ENCODE data around the gene NCCRP1. TPM values are rescaled to one million over a fixed set of nuclear protein-coding genes. Genes with fewer than 3 reads are reported as not detected.

The NCCRP1 gene
- polyA plus RNA-seq, 1 donor from 2014 or later = not detected

DNA sequence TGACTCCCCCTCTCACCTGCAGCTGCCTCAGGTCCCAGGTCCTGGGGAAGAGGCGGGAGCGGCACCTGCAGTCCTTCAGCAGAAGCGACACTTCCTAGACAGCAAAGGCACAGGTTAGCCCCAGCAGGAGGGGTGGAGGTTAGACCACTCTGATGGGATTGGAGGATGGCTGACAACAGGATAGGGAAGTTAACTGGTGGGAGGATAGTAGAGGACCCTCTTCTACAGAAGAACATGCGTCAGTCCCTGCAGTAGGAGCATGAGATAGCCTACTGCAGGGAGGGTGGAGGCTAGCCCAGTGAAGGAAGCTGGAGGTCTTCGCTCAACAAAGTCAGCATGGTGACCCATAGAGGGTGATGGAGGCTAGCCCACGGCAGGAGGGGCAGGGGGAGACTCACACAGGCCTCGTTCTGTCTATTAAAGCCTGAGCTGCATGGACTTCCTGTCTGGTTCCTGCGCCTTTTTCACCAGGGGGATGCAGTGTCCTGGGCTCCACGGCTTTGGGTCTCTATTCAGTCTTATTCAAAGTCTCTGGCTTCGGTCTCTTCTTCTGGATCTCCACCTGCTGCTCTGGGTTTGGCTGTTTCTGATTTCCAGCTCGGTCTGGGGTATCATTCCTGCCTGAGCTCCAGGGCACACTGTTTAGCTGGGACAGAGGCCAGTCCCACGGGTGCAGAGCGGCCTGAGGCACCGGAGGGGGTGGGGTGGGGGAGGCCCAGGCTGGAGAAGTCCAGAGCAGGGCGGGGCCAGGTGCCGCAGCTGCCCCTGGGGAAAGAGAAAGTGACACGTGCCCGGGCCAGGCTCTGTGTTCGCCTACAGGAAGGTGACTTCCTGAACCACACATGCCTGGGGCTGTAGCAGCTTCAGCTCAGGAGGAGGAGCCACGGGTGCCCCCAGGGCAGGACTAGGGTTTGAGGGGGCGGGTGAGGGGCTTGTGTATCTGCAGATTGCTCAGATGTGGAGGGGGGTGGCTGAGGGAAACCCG lies 40.7 kb downstream of the NCCRP1 start:
- no peaks in the 10 kb centered on the region for H3K27me3 ChIP-seq (ENCODE audit: insufficient read depth, low read depth, low read length)
- H3K9me2 ChIP-seq (ENCODE audit: insufficient read depth, low read length) = no peaks in the 10 kb centered on the region
- no peak overlapping the region for H2AFZ ChIP-seq (ENCODE audit: low read depth, low read length)
- no peaks in the 10 kb centered on the region for H3K79me2 ChIP-seq (replicated peaks; ENCODE audit: insufficient read depth, low read length)
- H3K36me3 ChIP-seq (ENCODE audit: insufficient read depth, low read length) = no peaks in the 10 kb centered on the region
- H3F3A ChIP-seq (ENCODE audit: insufficient read depth, low read length, poor library complexity, severe bottlenecking) = no peaks in the 10 kb centered on the region
- no peak overlapping the region for H3K4me3 ChIP-seq (ENCODE audit: low read length)
- no peaks in the 10 kb centered on the region for H3K9me3 ChIP-seq (ENCODE audit: low read length)
- H4K20me1 ChIP-seq (ENCODE audit: insufficient read depth) = no peaks in the 10 kb centered on the region
- no peak overlapping the region for H3K9ac ChIP-seq (ENCODE audit: low read length)
- no peak overlapping the region for H3K27ac ChIP-seq (ENCODE audit: low read length)
- no peak overlapping the region for H3K4me2 ChIP-seq (ENCODE audit: low read length)
- TF ChIP-seq POLR2AphosphoS5 (IDR thresholded peaks at IDR 0.05) (no peak), EP300 (conservative IDR thresholded peaks at IDR 0.05; ENCODE audit: poor library complexity, severe bottlenecking) (no peak), EZH2 (IDR thresholded peaks at IDR 0.05; ENCODE audit: borderline replicate concordance, insufficient read depth, low read length, poor library complexity, severe bottlenecking) (no peak), MXI1 (conservative IDR thresholded peaks at IDR 0.05; ENCODE audit: poor library complexity, severe bottlenecking) (no peak), SMC3 (conservative IDR thresholded peaks at IDR 0.05; ENCODE audit: poor library complexity) (no peak), TAF1 (IDR thresholded peaks at IDR 0.05; ENCODE audit: low read depth) (no peak), RAD21 (conservative IDR thresholded peaks at IDR 0.05) (no peak)
- TF ChIP-seq, protein P1, sequence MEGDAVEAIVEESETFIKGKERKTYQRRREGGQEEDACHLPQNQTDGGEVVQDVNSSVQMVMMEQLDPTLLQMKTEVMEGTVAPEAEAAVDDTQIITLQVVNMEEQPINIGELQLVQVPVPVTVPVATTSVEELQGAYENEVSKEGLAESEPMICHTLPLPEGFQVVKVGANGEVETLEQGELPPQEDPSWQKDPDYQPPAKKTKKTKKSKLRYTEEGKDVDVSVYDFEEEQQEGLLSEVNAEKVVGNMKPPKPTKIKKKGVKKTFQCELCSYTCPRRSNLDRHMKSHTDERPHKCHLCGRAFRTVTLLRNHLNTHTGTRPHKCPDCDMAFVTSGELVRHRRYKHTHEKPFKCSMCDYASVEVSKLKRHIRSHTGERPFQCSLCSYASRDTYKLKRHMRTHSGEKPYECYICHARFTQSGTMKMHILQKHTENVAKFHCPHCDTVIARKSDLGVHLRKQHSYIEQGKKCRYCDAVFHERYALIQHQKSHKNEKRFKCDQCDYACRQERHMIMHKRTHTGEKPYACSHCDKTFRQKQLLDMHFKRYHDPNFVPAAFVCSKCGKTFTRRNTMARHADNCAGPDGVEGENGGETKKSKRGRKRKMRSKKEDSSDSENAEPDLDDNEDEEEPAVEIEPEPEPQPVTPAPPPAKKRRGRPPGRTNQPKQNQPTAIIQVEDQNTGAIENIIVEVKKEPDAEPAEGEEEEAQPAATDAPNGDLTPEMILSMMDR (IDR thresholded peaks at IDR 0.05; ENCODE audit: poor library complexity, severe bottlenecking) = no peak
- TF ChIP-seq, protein P2, sequence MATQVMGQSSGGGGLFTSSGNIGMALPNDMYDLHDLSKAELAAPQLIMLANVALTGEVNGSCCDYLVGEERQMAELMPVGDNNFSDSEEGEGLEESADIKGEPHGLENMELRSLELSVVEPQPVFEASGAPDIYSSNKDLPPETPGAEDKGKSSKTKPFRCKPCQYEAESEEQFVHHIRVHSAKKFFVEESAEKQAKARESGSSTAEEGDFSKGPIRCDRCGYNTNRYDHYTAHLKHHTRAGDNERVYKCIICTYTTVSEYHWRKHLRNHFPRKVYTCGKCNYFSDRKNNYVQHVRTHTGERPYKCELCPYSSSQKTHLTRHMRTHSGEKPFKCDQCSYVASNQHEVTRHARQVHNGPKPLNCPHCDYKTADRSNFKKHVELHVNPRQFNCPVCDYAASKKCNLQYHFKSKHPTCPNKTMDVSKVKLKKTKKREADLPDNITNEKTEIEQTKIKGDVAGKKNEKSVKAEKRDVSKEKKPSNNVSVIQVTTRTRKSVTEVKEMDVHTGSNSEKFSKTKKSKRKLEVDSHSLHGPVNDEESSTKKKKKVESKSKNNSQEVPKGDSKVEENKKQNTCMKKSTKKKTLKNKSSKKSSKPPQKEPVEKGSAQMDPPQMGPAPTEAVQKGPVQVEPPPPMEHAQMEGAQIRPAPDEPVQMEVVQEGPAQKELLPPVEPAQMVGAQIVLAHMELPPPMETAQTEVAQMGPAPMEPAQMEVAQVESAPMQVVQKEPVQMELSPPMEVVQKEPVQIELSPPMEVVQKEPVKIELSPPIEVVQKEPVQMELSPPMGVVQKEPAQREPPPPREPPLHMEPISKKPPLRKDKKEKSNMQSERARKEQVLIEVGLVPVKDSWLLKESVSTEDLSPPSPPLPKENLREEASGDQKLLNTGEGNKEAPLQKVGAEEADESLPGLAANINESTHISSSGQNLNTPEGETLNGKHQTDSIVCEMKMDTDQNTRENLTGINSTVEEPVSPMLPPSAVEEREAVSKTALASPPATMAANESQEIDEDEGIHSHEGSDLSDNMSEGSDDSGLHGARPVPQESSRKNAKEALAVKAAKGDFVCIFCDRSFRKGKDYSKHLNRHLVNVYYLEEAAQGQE (IDR thresholded peaks at IDR 0.05; ENCODE audit: borderline replicate concordance) = no peak

DNA sequence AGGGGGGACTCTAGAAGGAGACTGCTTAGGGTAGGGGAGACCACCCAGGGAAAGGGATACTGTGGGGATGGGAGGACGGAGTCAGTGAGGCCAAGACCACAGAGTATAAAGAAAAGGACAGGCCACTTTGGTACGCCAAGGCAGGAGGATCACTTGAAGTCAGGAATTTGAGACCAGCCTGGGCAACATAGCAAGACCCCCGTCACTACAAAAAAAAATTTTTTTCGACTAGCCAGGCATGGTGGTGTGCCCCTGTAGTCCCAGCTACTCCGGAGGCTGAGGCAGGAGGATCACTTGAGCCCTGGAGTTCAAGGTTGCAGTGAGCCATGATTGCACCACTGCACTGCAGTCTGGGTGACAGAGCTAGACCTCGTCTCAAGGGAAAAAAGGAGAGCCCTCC lies 41.4 kb downstream of the NCCRP1 start:
- Histone ChIP-seq H3F3A (ENCODE audit: insufficient read depth, low read length, poor library complexity, severe bottlenecking) (no peaks in the 10 kb centered on the region), H3K4me3 (ENCODE audit: low read length) (no peak overlapping the region), H3K27ac (ENCODE audit: low read length) (no peak overlapping the region), H3K79me2 (replicated peaks; ENCODE audit: insufficient read depth, low read length) (no peaks in the 10 kb centered on the region), H3K36me3 (ENCODE audit: insufficient read depth, low read length) (no peaks in the 10 kb centered on the region), H4K20me1 (ENCODE audit: insufficient read depth) (no peaks in the 10 kb centered on the region), H3K4me2 (ENCODE audit: low read length) (no peak overlapping the region), H3K27me3 (ENCODE audit: insufficient read depth, low read depth, low read length) (no peaks in the 10 kb centered on the region), H3K9me2 (ENCODE audit: insufficient read depth, low read length) (no peaks in the 10 kb centered on the region), H3K9ac (ENCODE audit: low read length) (no peak overlapping the region), H3K9me3 (ENCODE audit: low read length) (no peaks in the 10 kb centered on the region), H2AFZ (ENCODE audit: low read depth, low read length) (no peak overlapping the region)
- TF ChIP-seq EZH2 (IDR thresholded peaks at IDR 0.05; ENCODE audit: borderline replicate concordance, insufficient read depth, low read length, poor library complexity, severe bottlenecking) = no peak
- TF ChIP-seq, protein P1 (IDR thresholded peaks at IDR 0.05; ENCODE audit: poor library complexity, severe bottlenecking) = no peak
- TF ChIP-seq RAD21 (conservative IDR thresholded peaks at IDR 0.05) = no peak
- no peak for TF ChIP-seq SMC3 (conservative IDR thresholded peaks at IDR 0.05; ENCODE audit: poor library complexity)
- TF ChIP-seq MXI1 (conservative IDR thresholded peaks at IDR 0.05; ENCODE audit: poor library complexity, severe bottlenecking) = no peak
- TF ChIP-seq, protein P2 (IDR thresholded peaks at IDR 0.05; ENCODE audit: borderline replicate concordance) = no peak
- TF ChIP-seq POLR2AphosphoS5 (IDR thresholded peaks at IDR 0.05) = no peak
- no peak for TF ChIP-seq TAF1 (IDR thresholded peaks at IDR 0.05; ENCODE audit: low read depth)
- TF ChIP-seq EP300 (conservative IDR thresholded peaks at IDR 0.05; ENCODE audit: poor library complexity, severe bottlenecking) = no peak
